H9 (cell line): ENCODE measurements around the gene ACSL6. TPM values are rescaled to one million over a fixed set of nuclear protein-coding genes. Genes with fewer than 3 reads are reported as not detected.

Experiments used
- DNase-seq: peaks from one replicate; pipeline ENCODE4 v3.0.0-alpha.2; 2017
- H2AFZ ChIP-seq: one replicate; pipeline ENCODE4 v1.6.1; 2013; ENCODE audit warnings: mild to moderate bottlenecking, low read length, control low read depth, moderate library complexity
- H2AK5ac ChIP-seq: 2 replicates; pipeline ENCODE4 v1.6.1; 2013; ENCODE audit warnings: low read length, control low read depth, mixed read lengths; ENCODE audit not compliant: insufficient read length
- H2BK120ac ChIP-seq: one replicate; pipeline ENCODE4 v1.6.1; 2013; ENCODE audit warnings: low read depth, mild to moderate bottlenecking, low read length, control low read depth, inconsistent platforms; ENCODE audit not compliant: poor library complexity, severe bottlenecking
- H2BK12ac ChIP-seq: 2 replicates; pipeline ENCODE4 v1.6.1; 2013; ENCODE audit warnings: low read length, control low read depth, mixed read lengths, low read depth; ENCODE audit not compliant: insufficient read length
- H2BK15ac ChIP-seq: 2 replicates; pipeline ENCODE4 v1.6.1; 2013; ENCODE audit warnings: low read depth, low read length, control low read depth
- H2BK20ac ChIP-seq: one replicate; pipeline ENCODE4 v1.6.1; 2013; ENCODE audit warnings: low read depth, mild to moderate bottlenecking, low read length, control low read depth, inconsistent platforms; ENCODE audit not compliant: poor library complexity, severe bottlenecking
- H2BK5ac ChIP-seq: 2 replicates; pipeline ENCODE4 v1.6.1; 2013; ENCODE audit warnings: low read length, control low read depth, mixed read lengths; ENCODE audit not compliant: insufficient read length
- H3K14ac ChIP-seq: 2 replicates; pipeline ENCODE4 v1.6.1; 2013; ENCODE audit warnings: low read length, control low read depth; ENCODE audit not compliant: insufficient read depth
- H3K18ac ChIP-seq: 2 replicates; pipeline ENCODE4 v1.6.1; 2013; ENCODE audit warnings: low read depth, mild to moderate bottlenecking, mixed read lengths, low read length, control low read depth; ENCODE audit not compliant: insufficient read length
- H3K23ac ChIP-seq: 2 replicates; pipeline ENCODE4 v1.6.1; 2013; ENCODE audit warnings: low read length, control low read depth, mixed read lengths, low read depth; ENCODE audit not compliant: insufficient read length
- H3K23me2 ChIP-seq: 2 replicates; pipeline ENCODE4 v1.6.1; 2013; ENCODE audit warnings: low read depth, mild to moderate bottlenecking, mixed read lengths, low read length, control low read depth; ENCODE audit not compliant: insufficient read length, poor library complexity, severe bottlenecking
- H3K27ac ChIP-seq: 2 replicates; pipeline ENCODE4 v1.5.1; 2013; ENCODE audit warnings: low read length, control low read depth, mixed read lengths, low read depth; ENCODE audit not compliant: insufficient read length
- H3K27me3 ChIP-seq: 2 replicates; pipeline ENCODE4 v1.6.1; 2013; ENCODE audit warnings: low read length, control low read depth, inconsistent platforms; ENCODE audit not compliant: insufficient read depth
- H3K4ac ChIP-seq: 2 replicates; pipeline ENCODE4 v1.6.1; 2013; ENCODE audit warnings: low read depth, mild to moderate bottlenecking, control low read depth, inconsistent platforms, low read length, moderate library complexity
- H3K4me1 ChIP-seq: 2 replicates; pipeline ENCODE4 v1.6.1; 2013; ENCODE audit warnings: low read length, control low read depth, inconsistent platforms; ENCODE audit not compliant: insufficient read depth
- H3K4me2 ChIP-seq: 2 replicates; pipeline ENCODE4 v1.6.1; 2013; ENCODE audit warnings: low read length, control low read depth, mixed read lengths; ENCODE audit not compliant: insufficient read length, insufficient read depth
- H3K56ac ChIP-seq: 2 replicates; pipeline ENCODE4 v1.6.1; 2013; ENCODE audit warnings: low read depth, mild to moderate bottlenecking, mixed read lengths, low read length, control low read depth; ENCODE audit not compliant: insufficient read length
- H3K79me1 ChIP-seq: 2 replicates; pipeline ENCODE4 v1.6.1; 2013; ENCODE audit warnings: low read depth, mild to moderate bottlenecking, moderate library complexity, low read length, control low read depth, inconsistent platforms; ENCODE audit not compliant: insufficient read depth, poor library complexity, severe bottlenecking
- H3K79me2 ChIP-seq: 2 replicates; pipeline ENCODE4 v1.6.1; 2013; ENCODE audit warnings: low read length, control low read depth, inconsistent platforms; ENCODE audit not compliant: insufficient read depth
- H3K9ac ChIP-seq: 2 replicates; pipeline ENCODE4 v1.6.1; 2013; ENCODE audit warnings: low read length, control low read depth, mixed read lengths; ENCODE audit not compliant: insufficient read length; ENCODE audit errors: extremely low read depth
- H3K9me3 ChIP-seq: one replicate; pipeline ENCODE4 v1.6.1; 2013; ENCODE audit warnings: low read depth, low read length, inconsistent platforms; ENCODE audit not compliant: control insufficient read depth
- H3T11ph ChIP-seq: one replicate; pipeline ENCODE4 v1.6.1; 2013; ENCODE audit warnings: mild to moderate bottlenecking, low read length, control low read depth, inconsistent platforms
- H4K20me1 ChIP-seq: one replicate; pipeline ENCODE4 v1.6.1; 2013; ENCODE audit not compliant: control insufficient read depth, insufficient read length, insufficient read depth
- H4K5ac ChIP-seq: 2 replicates; pipeline ENCODE4 v1.6.1; 2013; ENCODE audit warnings: low read depth, mild to moderate bottlenecking, mixed read lengths, low read length, control low read depth; ENCODE audit not compliant: insufficient read length
- H4K8ac ChIP-seq: replicated peaks from 2 replicates; pipeline ENCODE4 v1.6.1; 2013; ENCODE audit warnings: low read length, control low read depth, mixed read lengths, low read depth; ENCODE audit not compliant: insufficient read length
- H4K91ac ChIP-seq: 2 replicates; pipeline ENCODE4 v1.6.1; 2013; ENCODE audit warnings: low read depth, mild to moderate bottlenecking, moderate library complexity, mixed read lengths, low read length, control low read depth; ENCODE audit not compliant: insufficient read length
- H3K27ac Mint-ChIP-seq, 3 experiments: 2 replicates in 2 of 3; 3 replicates in 1 of 3; pipeline ENCODE4 v1.8.0; 2020 to 2021; ENCODE audit warnings: mixed read lengths in 3 of 3, mild to moderate bottlenecking in 1 of 3, moderate library complexity in 1 of 3
- H3K27me3 Mint-ChIP-seq: 2 replicates; pipeline ENCODE4 v1.8.0; 2021; ENCODE audit warnings: low read depth, mild to moderate bottlenecking, moderate library complexity, mixed read lengths
- H3K36me3 Mint-ChIP-seq, 3 experiments: 2 replicates in 2 of 3; 3 replicates in 1 of 3; pipeline ENCODE4 v1.8.0; 2020 to 2021; ENCODE audit warnings: low read depth in 3 of 3, mixed read lengths in 3 of 3; ENCODE audit not compliant: insufficient read depth in 1 of 3
- H3K4me1 Mint-ChIP-seq, 2 experiments: 2 replicates each; pipeline ENCODE4 v1.8.0; 2020; ENCODE audit warnings: mixed read lengths in 2 of 2
- H3K4me3 Mint-ChIP-seq, 2 experiments: 2 replicates in 1 of 2; 3 replicates in 1 of 2; pipeline ENCODE4 v1.8.0; 2020 to 2021; ENCODE audit warnings: mild to moderate bottlenecking in 2 of 2, mixed read lengths in 2 of 2, moderate library complexity in 1 of 2
- H3K9me3 Mint-ChIP-seq, 2 experiments: 2 replicates in 1 of 2; 3 replicates in 1 of 2; pipeline ENCODE4 v1.8.0; 2020; ENCODE audit warnings: mild to moderate bottlenecking in 2 of 2, mixed read lengths in 2 of 2, moderate library complexity in 1 of 2
- CTCF ChIP-seq: fragments of 200-600 bp; sonication (generic); conservative IDR thresholded peaks from 3 replicates; pipeline ENCODE4 v1.8.0; 2021; ENCODE audit warnings: antibody characterized with exemption, mild to moderate bottlenecking
- WGBS: extraction: QIAGEN DNeasy Blood & Tissue Kit; methylation state at CpG from one replicate; pipeline ENCODE4 v1.1.7; 2013; ENCODE audit warnings: missing lambda C conversion rate, low lambda C conversion rate, mixed read lengths; ENCODE audit not compliant: insufficient read length; ENCODE audit errors: extremely low coverage; 5-methylcytosine and 5-hydroxymethylcytosine counted together
- total RNA-seq: library from RNA; stranded (reverse); gene quantifications from 2 replicates; pipeline ENCODE4 v1.2.1, GENCODE V29; 2021

The ACSL6 gene
- total RNA-seq, 1 experiment from 2014 or later = 1.6 TPM

DNA sequence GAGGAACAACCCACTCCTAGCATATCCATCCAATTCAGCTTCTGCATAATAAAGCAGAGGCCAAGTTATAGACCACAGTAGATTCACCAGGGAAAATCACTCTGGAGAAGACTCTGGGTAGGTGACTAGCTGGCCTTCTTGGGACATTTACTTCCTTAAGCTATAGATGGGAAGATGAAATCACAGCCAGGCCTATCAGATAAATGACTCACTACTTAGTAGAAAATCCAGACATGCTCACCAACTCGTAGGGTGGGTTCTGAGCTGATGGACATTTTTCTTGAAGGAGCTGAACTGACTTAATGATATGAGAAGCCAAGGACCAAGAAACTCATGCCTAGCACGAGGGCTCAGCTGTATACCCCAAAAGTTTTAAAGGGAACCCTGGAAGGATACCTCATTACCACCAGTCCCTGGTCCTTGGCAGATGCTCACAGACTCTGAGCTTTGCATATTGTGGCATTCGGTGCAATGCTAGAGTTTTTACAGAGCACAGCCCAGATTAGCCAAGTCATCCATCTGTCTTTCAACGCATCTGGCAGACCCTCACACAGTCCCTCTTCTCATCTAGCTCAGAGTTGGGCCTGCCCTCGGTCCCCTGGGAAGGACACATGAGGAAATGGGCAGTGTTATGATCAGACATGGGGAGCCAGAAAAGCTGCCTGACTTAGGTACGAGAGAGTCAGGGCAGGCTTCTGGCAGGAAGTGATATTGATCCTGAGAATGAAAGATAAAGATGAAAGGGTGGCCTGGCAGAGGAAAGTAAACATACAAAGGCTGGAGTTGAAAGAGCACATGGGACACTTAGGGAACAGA, 15.0 kb downstream of the ACSL6 start:
- H3K4me2 ChIP-seq = no peak overlapping the region
- peaks cover 26 to 40% of the 10 kb centered on the region in 2 experiments for H3K4me1 Mint-ChIP-seq

More for the DNA sequence above, 15.0 kb downstream of the ACSL6 start:
- Histone ChIP-seq H3K14ac (no peak overlapping the region), H4K8ac (no peak overlapping the region), H2BK20ac (no peak overlapping the region), H4K5ac (no peak overlapping the region), H3T11ph (no peak overlapping the region), H4K91ac (no peak overlapping the region), H2BK120ac (no peak overlapping the region), H2AK5ac (no peak overlapping the region), H3K23ac (no peak overlapping the region), H3K9ac (no peak overlapping the region), H3K79me1 (no peaks in the 10 kb centered on the region), H3K27ac (no peak overlapping the region), H2AFZ (no peak overlapping the region), H3K79me2 (no peaks in the 10 kb centered on the region), H3K4me1 (peaks cover 3% of the 10 kb centered on the region; the same call in 1 of the 2 replicates), H3K4ac (no peak overlapping the region), H3K23me2 (no peaks in the 10 kb centered on the region), H3K56ac (no peak overlapping the region), H3K27me3 (no peaks in the 10 kb centered on the region), H4K20me1 (no peaks in the 10 kb centered on the region), H2BK5ac (no peak overlapping the region), H3K9me3 (no peaks in the 10 kb centered on the region), H2BK12ac (no peak overlapping the region), H3K18ac (no peak overlapping the region), H2BK15ac (no peak overlapping the region)
- TF ChIP-seq CTCF = no peak
- H3K9me3 Mint-ChIP-seq = no peaks in the 10 kb centered on the region
- no peak overlapping the region for H3K4me3 Mint-ChIP-seq
- no peaks in the 10 kb centered on the region for H3K36me3 Mint-ChIP-seq
- H3K27ac Mint-ChIP-seq = peak overlapping the region in 1 of 3 experiments; percentile 40; a peak in 1 of 7 replicates
- H3K27me3 Mint-ChIP-seq = peaks cover 5% of the 10 kb centered on the region
- DNase-seq = no peak
- WGBS = no CpG with 5 or more reads among the region's 6 CpGs
